ENCODE data around the gene MMP7.
A peak's percentile ranks its signal among the peaks of the same experiment; 100 is the strongest.

Gene MMP7, protein sequence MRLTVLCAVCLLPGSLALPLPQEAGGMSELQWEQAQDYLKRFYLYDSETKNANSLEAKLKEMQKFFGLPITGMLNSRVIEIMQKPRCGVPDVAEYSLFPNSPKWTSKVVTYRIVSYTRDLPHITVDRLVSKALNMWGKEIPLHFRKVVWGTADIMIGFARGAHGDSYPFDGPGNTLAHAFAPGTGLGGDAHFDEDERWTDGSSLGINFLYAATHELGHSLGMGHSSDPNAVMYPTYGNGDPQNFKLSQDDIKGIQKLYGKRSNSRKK

DNA sequence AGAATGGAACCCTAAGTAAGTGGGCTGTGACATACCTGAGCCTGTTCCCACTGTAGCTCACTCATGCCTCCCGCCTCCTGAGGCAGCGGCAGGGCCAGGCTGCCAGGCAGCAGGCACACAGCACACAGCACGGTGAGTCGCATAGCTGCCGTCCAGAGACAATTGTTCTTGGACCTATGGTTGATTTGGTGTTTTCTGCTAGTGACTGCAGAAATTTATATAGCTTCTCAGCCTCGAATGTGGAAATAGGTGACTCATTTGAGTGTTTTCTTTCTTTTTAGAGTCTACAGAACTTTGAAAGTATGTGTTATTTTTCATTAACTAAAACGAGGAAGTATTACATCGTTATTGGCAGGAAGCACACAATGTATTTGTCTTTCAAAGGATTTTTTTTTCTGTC is at the start of gene MMP7:
MMP7 (minus strand) TSS at position 190 of the 400 bp plus-strand sequence; CDS start at position 143, 47 bp downstream.
- DNase-seq, result peak; percentile 69

DNA sequence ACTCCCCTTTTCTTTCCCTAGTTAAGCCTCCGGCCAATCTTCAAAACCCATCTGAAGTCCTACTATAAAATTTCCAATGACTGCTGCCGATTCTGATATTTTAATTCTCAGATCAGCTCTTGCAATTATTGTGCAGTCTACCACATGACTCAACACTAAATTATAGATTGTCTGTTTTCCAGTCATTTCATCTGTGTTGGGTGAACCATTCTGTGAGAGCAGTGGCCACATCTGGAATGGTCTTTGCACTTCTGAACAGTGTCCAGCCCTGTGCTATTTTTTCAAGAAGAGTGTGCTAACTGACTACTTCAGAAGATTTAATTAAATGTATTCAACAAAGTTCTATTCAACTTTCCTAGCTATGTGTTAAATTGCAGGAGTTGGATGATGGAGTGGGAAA is 47.2 kb upstream of the MMP7 start:
- no peak for DNase-seq

DNA sequence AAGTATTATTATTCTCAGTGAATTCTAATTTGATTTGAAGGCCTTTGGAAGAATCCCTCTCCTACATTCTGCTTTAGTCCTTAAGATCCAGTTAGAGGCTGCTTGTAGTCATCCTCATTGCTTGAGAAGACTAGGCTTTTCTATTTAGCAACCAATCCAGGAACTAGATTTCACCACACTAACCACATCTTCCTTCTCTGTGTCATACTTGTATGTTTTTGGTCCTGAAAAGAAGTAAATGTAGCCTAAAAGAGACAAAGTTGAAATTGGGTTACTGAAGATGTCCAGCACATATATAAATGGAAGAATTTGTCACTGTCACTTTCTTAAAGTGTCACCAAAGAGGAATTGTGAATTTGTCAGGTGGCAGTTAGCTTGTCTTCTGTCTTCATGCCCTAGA is 46.6 kb upstream of the MMP7 start:
- no peak for DNase-seq

DNA sequence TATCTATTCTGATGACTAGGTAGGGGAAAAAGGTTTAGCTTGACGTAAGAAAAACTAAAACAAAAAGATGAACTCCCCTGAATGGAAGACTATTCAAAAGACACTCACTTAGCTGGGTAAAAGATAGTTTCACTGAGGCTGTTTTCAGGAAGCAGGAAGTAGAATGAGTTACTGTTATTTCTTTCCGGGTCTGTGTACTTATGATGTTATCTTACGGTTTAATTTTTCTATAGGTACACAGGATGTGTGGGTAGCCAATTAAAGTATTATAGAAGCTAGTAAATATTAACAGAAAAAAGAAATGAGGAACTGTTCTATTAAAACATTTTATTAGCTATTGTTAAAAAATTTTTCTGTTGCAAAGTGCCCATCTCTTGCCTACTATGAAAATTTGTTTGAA is 45.8 kb upstream of the MMP7 start:
- no peak for DNase-seq

DNA sequence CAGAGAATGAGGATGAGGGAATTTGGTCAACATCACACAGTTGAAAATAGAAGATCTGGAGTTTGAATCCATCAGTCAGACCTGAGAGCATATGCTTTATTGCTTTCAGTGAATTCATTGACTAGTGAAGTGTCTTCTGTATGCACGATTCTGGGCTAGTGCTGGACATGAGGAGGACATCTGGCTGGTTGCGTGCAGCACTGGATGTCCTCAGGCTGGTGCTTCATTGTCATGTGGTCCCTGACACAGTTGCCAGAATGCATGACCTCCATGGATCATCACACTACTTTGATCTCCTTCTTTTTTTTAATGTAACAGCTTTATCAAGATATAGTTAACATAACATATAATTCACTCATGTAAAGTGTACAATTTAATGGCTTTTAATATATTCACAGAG is 44.5 kb upstream of the MMP7 start:
- DNase-seq, result no peak

DNA sequence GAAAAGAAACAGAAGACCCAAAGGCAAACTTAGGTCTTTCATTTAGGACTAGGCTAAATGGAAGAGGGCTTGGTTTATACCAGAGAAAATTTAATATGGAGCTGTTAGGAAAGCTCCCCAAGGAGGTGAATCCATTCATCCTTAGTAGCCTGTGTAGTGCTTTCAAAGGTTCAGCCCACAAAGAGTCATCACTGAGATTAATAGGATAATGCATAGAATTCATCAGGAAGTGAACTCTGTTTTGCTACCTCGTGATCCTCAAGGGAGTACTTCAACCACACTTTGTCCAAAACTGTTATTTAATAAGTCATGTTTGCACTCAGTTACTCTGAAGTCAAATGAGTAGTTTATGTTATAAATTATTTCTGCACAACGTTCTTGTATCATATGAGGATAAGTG is 43.3 kb upstream of the MMP7 start:
- peak; percentile 20 for DNase-seq

DNA sequence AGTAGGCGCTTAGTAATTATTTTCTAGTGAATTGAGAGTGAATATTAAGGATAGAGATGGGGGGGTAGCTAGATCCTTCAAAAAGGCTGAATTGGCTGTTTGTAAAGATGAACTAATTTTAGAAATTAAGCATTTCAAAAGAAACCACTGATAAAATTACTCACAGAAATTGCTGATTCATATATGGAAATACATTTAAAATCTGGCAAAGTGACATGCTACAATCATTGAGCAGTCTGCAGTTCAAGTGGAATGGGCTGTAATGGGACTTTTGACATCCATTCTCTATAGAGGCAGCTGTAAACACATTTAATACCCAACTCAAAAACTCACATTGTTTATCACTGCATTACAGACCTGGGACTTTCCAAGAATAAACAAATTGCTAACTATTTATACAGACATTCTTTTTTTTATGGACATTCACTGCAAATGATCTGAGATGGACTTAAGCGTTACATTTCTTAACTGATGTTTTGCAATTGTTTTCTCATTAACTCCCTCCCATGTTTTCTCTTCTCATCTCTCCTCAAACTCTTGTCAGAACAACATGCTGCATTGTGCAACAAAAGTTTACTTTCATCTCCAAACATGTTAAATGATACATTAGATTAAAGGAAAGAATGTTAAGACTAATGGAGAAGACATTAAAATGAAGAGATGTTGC is 42.1 kb upstream of the MMP7 start:
- DNase-seq, result peak; percentile 14

DNA sequence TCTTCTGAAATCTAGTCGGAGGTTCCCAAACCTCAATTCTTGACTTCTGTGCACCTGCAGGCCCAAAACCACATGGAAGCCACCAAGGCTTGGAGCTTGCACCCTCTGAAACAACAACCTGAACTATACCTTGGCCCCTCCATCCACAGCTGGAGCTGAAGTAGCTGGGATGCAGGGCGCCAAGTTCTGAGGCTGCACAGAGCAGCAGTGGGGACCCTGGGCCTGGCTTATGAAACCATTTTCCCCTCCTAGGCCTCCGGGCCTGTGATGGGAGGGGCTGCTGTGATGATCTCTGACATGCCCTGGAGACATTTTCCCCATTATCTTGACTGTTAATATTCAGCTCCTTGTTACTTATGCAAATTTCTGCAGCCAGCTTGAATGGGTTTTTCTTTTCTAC is 38.3 kb upstream of the MMP7 start:
- no peak for DNase-seq

DNA sequence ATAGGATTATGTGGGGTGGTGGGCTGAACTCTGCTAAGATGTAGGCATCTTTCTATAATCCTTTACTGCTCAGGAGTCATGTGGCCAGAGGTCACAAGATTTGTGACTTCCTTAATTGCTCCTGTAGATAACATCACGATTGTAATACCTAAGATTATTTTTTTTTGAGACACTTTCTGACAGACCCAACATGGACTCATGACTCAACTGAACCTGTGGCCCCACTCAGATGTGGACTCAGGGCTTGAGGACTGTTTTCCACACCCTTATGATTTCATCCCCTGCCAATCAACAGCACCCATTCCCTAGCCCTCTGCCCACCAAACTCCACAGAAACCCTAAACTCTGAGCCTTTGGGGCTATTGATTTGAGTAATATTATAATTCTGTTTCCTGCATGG is 35.6 kb upstream of the MMP7 start:
- DNase-seq, result no peak

DNA sequence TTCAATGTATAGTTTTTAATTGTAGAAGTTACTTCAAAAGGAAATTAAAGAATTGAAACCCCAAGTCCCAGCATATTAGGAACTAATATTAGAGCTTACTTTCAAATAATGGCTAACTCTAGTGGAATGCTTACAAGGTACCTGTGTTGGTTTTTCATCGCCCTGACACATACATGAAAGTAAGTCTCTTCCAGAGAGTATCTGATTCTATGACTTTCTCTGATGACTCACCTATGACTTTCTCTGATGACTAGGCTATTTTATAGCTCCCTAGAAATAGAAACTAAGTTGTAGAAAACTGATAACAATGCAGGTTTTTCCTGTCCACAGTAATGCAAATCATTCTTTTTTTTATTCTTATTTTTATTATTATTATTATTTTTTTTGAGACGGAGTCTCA is 33.6 kb upstream of the MMP7 start:
- peak; percentile 78 for DNase-seq

DNA sequence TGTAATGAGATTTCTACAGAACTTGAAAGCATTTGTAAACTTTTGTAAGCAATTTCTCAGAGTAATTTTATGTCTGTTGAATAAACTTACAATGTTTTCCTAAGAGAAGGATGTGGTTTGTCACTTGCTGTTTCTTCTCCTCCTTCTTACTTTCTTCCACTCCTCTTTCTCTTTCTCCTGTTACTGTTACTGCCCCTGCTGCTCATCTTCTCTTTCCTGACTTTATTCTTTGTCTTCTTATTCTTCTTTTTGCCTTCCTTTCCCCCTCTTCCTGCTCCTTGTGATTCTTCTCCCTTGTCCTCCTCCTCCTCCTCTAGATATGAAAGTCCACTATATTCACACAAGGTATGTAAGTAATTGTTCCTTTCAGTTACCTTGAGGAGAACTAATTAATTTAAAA is 31.1 kb upstream of the MMP7 start:
- no peak for DNase-seq

DNA sequence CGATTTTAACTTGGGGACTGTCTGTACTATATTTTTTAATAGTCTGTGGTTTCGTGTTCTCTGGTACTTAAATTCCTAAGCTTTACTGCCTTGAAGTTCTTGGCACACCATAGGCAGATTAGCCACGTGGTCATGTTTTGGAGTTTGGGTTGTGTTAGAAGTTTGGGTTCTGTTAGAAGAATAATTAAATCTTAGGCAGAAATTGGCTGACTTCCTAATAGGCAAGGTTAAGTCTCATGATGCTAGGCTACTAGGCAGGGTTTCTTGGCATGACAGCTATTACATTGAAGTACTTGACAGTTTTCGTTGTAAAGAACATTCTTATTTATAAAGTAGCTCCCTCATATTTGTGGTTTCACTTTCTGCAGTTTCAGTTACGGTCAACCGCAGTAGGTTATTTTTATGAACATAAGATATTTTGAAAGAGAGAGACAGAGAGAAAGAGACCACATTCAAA is 30.0 kb upstream of the MMP7 start:
- peak; percentile 46 for DNase-seq

DNA sequence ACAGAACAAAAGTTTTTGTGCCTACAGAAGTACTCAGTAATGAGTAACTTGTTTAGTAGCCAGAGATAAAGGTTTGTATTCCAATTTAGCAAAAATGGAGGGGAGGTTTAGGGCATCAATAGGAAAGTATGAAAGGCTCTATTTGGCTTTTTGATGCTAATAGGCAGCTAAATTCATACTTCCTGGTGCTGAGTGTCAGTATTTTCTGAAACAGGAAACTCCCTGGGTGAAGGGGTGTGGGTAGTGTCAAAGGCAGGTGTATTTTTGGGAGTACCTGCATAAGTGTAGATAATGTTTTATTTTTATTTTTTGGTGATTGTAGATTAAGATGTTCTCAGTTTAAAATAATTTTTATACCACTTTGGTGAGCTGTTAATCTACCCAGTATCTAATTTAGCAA is 29.3 kb upstream of the MMP7 start:
- DNase-seq, result no peak

DNA sequence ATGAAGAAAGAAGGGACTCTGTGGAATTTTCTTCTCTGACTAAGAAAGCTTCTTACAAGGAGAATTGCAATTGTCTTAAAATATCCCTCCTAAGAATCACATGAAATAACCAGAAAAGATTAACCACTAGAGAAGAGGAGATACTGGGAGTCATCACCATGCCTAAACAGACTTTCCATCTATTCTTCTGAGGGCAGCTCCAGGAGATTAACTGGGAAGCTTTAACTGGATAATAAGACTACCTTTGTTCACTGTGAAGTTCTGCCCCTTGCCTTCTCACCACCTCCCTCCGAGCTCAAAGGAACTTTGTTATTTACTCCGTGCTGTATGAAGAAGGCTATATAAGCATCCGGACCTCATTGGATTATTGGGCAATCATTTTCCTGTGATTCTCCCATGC is 24.5 kb upstream of the MMP7 start:
- no peak for DNase-seq

DNA sequence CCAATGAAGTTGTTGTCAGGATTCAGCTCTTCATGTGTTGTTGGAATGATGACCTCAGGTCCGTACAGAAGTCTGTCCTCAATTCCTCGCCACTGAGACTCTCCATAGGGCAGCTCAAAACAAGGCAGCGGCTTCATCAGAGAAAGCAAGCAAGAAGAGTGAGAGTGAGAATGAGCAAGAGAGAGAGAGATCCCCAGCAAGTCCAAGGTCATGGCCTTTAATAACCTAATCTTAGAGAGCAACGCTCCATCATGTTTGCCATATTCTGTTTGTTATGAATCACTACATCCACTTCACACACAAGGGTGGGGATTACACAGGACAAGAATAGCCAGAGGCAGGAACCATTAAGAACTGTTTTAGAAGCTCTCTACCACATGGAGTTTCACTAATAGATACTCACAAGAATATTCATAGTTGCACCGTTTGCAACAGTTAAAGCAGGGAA is 23.3 kb upstream of the MMP7 start:
- DNase-seq, result no peak

DNA sequence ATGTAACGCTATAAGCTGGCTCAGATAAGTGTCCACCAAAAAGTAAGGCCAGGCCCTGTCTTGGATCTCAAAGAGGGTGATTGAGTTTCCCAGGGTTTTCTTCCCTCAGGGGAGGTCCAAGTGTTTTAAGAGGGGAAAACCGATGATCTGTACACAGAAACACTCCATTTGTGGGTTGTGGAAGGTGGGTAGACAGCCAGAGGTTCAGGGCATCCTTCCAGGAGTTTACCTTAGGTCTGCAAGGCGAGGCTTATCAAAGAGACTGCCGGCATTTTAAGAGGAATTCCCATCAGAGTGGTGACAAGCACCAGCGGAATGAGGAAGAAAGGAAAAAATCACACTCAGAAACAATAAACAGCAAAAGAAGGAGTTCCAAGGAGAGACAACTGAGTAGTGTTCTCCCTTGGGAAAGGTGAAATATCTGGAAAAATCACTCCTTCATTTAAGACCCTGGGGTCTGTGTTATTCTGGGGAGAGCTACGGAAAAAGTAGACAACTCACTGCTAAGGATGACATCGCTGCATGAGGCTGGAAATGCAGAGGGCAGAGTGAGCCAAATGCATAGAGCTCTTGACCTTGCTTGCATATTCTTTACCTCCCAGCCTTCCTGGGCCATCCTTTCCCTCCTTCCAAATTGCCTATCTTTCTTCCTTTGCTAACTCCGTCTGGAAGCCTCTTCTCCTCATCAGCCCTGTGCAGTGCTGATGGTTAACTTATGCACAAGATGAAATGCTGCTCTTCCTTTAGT is 22.1 kb upstream of the MMP7 start:
- DNase-seq, result peak; percentile 70

DNA sequence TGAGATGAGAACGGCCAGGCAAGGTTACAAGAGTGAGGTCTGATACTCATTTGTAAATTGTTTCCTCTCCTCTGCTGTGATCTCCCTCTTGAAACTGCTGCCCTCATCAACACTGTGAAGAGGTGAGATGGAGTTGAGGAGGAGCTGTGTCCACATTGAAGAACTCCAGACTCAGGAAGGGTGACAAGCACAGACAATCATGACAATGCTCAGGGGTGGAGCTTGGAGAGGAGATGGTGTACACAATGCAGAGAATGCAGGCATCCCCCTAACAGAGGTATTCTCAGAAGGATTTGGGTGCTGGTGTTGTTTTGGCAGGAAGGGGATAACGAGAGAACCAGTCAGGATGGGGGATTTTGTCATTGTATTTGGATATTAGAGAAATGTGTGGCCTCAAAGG is 21.5 kb upstream of the MMP7 start:
- DNase-seq, result no peak

DNA sequence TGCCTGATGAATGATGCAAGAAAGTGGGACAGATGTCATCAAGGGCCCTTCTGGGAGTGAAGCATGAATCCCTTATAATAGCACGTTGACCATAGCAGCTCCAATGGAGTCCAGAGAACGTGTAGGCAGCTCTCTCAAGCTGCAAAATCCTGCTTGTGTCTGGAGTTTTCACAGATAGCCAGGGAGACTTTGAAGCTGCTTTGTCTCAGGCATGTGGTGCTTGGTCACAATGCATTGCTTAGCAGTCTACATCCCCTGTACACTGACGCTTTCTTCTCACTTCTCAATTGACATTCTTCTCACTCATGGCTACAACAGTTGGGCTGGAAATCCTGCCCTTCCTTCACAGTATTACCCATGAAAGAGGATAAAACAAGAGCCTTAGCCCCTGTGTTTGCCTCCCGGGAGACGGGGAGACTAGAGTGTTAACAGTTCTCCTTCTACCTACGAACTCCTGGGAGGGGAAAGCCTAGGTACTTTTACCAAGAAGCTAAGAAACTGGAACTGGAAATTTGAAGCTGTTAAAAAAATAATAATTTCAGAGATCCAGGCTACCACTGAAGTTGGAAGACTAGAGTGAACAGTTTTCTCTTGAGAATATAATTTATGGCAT is 20.7 kb upstream of the MMP7 start:
- no peak for DNase-seq

DNA sequence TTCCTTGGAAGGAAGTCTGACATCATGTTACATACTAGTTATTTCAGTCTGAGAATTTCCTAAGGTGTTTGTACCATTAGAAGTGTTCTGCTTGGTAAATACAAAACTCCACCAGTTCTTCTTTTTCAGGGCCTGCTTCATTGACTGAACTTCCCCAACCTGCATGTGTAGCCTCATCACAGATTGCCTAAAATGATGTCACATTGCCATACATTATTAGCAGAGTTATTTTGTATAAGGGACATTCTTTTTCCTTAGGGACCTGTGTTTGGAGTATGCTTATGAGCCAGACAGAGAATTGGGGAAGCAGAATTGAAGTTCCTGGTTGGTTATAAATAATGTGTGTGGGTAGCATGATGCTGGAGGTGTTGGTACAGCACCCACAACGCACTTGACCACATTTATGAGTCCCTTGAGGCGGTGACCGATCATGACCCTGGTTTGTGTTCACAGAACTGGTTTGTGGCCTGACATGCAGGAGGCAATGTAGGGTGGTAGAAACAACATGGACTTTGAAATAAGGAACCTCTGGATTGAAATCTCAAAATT is 16.4 kb upstream of the MMP7 start:
- no peak for DNase-seq

DNA sequence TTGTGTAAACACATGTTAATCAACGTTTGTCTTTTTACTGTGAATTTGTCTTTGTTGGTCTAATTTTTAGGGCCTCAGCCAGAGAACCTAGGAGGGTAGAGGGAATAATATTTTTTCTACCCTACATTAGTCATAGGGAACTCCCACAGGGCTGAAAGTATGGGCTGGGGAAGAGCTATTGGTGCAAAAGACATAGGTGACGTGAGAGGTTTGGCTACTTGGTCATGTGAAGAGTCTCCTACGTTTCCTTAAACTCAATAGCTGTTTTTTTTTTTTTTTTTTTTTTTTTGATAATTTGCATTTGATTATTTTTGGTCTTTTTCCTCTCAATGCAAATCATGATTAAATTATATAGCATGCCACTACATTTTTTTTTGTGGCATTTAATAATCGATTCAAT is 15.9 kb upstream of the MMP7 start:
- DNase-seq, result peak; percentile 10

DNA sequence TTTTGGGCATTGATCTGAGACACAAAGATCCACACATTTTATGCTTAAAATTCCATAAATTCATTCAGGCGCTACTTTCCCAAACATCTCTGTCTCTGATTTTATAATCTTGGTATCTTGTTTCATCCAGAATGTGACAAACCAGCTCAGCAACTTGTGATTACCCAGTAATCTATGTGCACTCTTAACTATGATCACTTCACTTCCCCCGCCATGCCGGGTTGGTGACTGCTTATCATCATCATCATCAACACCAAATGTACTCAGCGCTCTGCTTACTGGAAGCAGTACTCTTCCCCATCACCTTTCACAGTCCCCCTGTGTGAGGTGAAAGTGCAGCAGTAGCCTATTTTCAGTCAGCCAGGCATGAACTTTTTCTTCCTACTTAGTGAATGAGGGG is 15.2 kb upstream of the MMP7 start:
- DNase-seq, result no peak

DNA sequence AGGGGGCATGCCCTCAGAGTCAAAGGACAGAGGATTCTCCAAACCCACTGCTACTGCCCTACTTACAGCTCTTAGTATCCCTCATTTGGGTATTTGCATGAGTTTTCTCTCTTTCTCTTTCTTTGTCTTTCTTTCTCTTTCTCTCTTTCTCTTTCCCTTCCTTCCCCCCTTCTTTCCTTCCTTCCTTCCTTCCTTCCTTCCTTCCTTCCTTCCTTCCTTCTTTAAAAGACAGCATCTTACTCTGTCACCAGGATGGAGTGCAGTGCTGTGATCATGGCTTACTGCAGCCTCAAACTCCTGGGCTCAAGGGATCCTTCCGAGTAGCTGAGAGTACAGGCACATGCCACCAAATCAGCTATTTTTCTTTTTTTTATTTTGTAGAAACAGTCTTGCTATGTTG is 14.0 kb upstream of the MMP7 start:
- no peak for DNase-seq

DNA sequence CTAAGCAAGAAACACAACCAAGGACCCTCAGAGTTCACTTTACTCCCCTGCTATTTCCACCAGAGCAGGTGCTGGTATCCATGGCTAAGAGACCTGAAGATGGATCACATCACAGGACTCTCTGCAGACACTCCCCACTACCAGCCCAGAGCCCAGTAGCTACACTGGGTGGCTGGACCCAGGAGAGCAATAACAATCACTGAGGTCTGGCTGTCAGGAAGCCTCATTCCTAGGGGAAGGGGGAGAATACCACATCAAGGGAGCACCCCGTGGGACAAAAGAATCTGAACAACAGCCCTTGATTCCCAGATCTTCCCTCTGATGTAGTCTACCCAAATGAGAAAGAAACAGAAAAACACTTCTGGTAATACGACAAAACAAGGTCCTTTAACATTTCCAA is 9.0 kb upstream of the MMP7 start:
- DNase-seq, result no peak
